Uterine smooth muscle cell (primary cell): ENCODE results near the gene ZNF559. TPM values are rescaled to one million over a fixed set of nuclear protein-coding genes. Genes with fewer than 3 reads are reported as not detected.

ENCODE experiments used
- total RNA-seq: library from RNA; depleted of rRNA; stranded (reverse); fragments of >200 nt; gene quantifications from 2 replicates; pipeline ENCODE4 v1.2.3, GENCODE V29; 2014

The ZNF559 gene
- 13.0 and 13.4 TPM in 2 replicates for total RNA-seq

DNA sequence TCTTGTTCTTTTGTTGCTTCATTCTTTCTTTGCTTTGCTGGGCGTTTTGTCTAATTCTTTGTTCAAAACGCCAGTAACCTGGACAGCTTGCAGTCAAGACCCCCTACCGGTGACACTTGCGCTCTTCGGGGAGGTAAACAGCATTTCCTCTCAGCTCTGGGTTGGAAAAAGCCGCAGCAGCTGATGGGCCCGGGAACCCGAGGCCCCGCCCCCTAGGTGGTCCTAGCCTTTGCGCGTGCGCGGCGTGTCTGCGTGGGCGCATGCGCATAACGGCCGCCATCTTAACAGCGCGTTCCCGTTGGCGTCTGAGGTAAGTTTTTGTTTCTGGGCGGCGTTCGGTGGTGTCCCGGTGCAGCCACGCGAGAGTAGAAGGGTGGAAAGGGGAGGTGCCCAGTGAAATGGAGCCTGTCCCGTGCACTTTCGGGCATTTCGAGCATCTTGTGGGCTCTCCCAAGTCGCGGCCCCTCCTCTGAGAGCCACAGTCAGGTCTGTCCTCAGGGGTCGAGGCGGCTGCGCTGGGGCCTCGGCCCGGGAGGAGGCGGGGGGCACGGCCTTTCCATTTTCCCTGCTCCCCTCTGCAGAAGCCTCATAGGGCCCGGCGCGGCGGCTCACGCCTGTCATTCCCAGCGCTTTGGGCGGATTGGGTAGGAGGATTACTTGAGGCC lies at the start of gene ZNF559:
Gene ZNF559, plus strand, starts transcription at position 261 of the 665 bp plus-strand sequence. CDS start 14,371 bp downstream, outside the sequence.

DNA sequence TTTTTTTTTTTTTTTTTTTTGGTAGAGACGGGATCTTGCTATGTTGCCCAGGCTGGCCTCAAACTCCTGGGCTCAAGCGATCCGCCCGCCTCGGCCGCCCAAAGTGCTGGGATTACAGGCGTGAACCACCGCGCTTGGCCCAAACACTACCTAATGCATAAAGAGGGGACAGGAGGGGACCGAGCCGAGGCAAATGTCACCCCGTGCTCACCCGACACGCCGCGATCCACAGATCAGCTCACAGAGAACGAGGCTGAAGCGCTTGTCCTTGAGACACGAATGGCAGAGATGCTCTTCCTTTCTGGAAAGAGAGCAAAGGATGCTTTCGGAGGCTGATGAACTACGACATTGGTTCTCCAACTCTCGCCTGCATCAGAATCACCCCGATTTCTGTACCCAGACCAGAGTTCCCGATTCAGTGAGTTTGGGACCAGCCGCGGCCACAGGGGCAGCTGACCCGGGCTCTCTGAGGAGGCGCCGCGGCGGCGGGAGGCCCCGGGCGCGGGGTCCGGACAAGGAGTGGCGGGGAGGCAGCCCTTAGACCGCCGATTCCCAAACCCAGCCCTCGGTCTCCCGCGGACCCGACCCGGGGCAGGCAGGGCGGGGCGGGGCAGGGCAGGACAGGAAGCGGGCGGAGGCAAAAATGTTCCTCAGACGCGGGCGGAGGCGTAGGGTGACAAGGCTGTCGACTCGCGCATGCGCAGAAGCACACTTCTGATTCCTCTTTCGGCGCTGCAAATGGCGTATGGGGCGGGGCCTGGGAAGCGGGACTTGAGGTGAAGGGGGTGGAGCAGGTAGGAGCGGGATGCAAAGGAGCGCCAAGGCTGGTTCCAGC lies 14.6 kb upstream of the ZNF559 start, which contains the start of gene ZNF699:
Gene ZNF699, minus strand, starts transcription at position 700 of the 835 bp plus-strand sequence. CDS start 4,719 bp downstream, outside the sequence.

DNA sequence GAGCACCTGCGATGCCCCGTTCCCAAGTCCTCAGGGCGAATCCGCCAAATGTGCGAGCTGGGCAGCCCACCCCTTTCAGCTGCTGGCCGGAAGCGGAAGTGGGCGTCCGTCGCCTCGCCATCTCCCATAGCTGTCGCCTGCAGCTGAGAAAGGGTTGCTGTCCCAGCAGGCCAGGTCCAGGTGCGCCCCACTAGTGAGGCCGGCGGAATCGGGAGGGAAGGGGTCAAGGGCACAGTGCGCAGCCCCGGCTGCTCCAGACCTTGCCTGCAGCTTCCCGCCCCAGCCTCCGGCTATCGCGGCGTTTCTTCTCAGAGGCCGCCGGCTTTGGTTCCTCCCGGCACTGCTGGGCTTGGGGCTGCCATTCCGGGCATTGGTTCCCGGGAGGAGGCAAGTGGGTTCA lies 38.9 kb downstream of the ZNF559 start, which contains the start of gene ZNF177:
Gene ZNF177, plus strand, starts transcription at position 109 of the 400 bp plus-strand sequence. CDS start 15,299 bp downstream, outside the sequence.

Other genes starting within 250 kb of the ZNF559 start
- gene OR1M1, start 237.1 kb upstream of the ZNF559 start, total RNA-seq = not detected in 2 replicates
- gene OR7G2, start 216.7 kb upstream of the ZNF559 start, total RNA-seq = not detected in 2 replicates
- gene OR7G1, start 208.4 kb upstream of the ZNF559 start, total RNA-seq = not detected in 2 replicates
- not detected in 2 replicates for gene OR7G3, start 197.2 kb upstream of the ZNF559 start, total RNA-seq
- 12.4 and 14.6 TPM in 2 replicates for gene ZNF317, start 183.8 kb upstream of the ZNF559 start, total RNA-seq
- gene OR7D2, start 145.2 kb upstream of the ZNF559 start, total RNA-seq = under 0.01 and 0.12 TPM in 2 replicates
- not detected in 2 replicates for gene OR7D4, start 104.6 kb upstream of the ZNF559 start, total RNA-seq
- gene OR7E24, start 73.2 kb upstream of the ZNF559 start, total RNA-seq = not detected in 2 replicates
- gene ZNF699, start 14.3 kb upstream of the ZNF559 start, total RNA-seq = 15.7 and 17.4 TPM in 2 replicates
- 0.89 and 2.9 TPM in 2 replicates for gene ZNF177, start 38.8 kb downstream of the ZNF559 start, total RNA-seq
- gene ZNF266, start 111.4 kb downstream of the ZNF559 start, total RNA-seq = 7.1 and 12.4 TPM in 2 replicates
- gene ZNF560, start 174.4 kb downstream of the ZNF559 start, total RNA-seq = 0.11 and 0.75 TPM in 2 replicates
- gene ZNF426, start 214.5 kb downstream of the ZNF559 start, total RNA-seq = 19.4 and 25.7 TPM in 2 replicates